ENCODE measurements around the gene APOBR. TPM values are rescaled to one million over a fixed set of nuclear protein-coding genes. Genes with fewer than 3 reads are reported as not detected.
"Not testable (repeated sequence)": the region's sequence is repeated elsewhere in the genome, so short reads cannot be mapped to it uniquely, and the experiment has no call there.

APOBR gene
- total RNA-seq, 1 experiment from 2014 or later, result 0.10 TPM

- in situ Hi-C loops (cut with HindIII; ENCODE audit: low sequenced_read_pairs), result no loop called here
- DNase-seq (ENCODE audit: low spot score), result no peak
Measured at GRCh38 chr16:28497861-28498599, 3.6 kb downstream of the APOBR start.

- in situ Hi-C loops (cut with HindIII; ENCODE audit: low sequenced_read_pairs), result no loop called here
- DNase-seq (ENCODE audit: low spot score), result no peak
Measured at GRCh38 chr16:28498666-28499381, 4.4 kb downstream of the APOBR start.

- no peak for DNase-seq (ENCODE audit: low spot score)
- in situ Hi-C loops (cut with HindIII; ENCODE audit: low sequenced_read_pairs), result no loop called here
Measured at GRCh38 chr16:28499854-28500253, 5.4 kb downstream of the APOBR start.

GRCh38 chr16:28500476-28501180 lies 6.2 kb downstream of the APOBR start:
- DNase-seq (ENCODE audit: low spot score); in situ Hi-C loops (cut with HindIII; ENCODE audit: low sequenced_read_pairs): not testable (repeated sequence)

- in situ Hi-C loops (cut with HindIII; ENCODE audit: low sequenced_read_pairs), result no loop called here
- no peak for DNase-seq (ENCODE audit: low spot score)
Measured at GRCh38 chr16:28501258-28502232, 7.1 kb downstream of the APOBR start.

GRCh38 chr16:28502290-28502689 lies 7.8 kb downstream of the APOBR start:
- no peak for DNase-seq (ENCODE audit: low spot score)
- in situ Hi-C loops (cut with HindIII; ENCODE audit: low sequenced_read_pairs), result no loop called here

GRCh38 chr16:28503470-28504259 lies 9.2 kb downstream of the APOBR start:
- DNase-seq (ENCODE audit: low spot score), result no peak
- in situ Hi-C loops (cut with HindIII; ENCODE audit: low sequenced_read_pairs), result no loop called here

- no peak for DNase-seq (ENCODE audit: low spot score)
- in situ Hi-C loops (cut with HindIII; ENCODE audit: low sequenced_read_pairs), result no loop called here
Measured at GRCh38 chr16:28504707-28505404, 10.4 kb downstream of the APOBR start.

- in situ Hi-C loops (cut with HindIII; ENCODE audit: low sequenced_read_pairs), result no loop called here
- no peak for DNase-seq (ENCODE audit: low spot score)
Measured at GRCh38 chr16:28505489-28506137, 11.2 kb downstream of the APOBR start.

- in situ Hi-C loops (cut with HindIII; ENCODE audit: low sequenced_read_pairs), result no loop called here
- no peak for DNase-seq (ENCODE audit: low spot score)
Measured at GRCh38 chr16:28511031-28511430, 16.6 kb downstream of the APOBR start.

GRCh38 chr16:28511801-28512789 lies 17.7 kb downstream of the APOBR start:
- no peak for DNase-seq (ENCODE audit: low spot score)
- in situ Hi-C loops (cut with HindIII; ENCODE audit: low sequenced_read_pairs), result no loop called here

GRCh38 chr16:28513484-28514181 lies 19.2 kb downstream of the APOBR start:
- in situ Hi-C loops (cut with HindIII; ENCODE audit: low sequenced_read_pairs), result no loop called here
- DNase-seq (ENCODE audit: low spot score), result no peak

- DNase-seq (ENCODE audit: low spot score), result no peak
- in situ Hi-C loops (cut with HindIII; ENCODE audit: low sequenced_read_pairs), result no loop called here
Measured at GRCh38 chr16:28514246-28514645, 19.8 kb downstream of the APOBR start.

- in situ Hi-C loops (cut with HindIII; ENCODE audit: low sequenced_read_pairs), result no loop called here
- DNase-seq (ENCODE audit: low spot score), result no peak
Measured at GRCh38 chr16:28520672-28521071, 26.2 kb downstream of the APOBR start.

GRCh38 chr16:28521436-28521835 lies 27.0 kb downstream of the APOBR start:
- in situ Hi-C loops (cut with HindIII; ENCODE audit: low sequenced_read_pairs), result no loop called here
- DNase-seq (ENCODE audit: low spot score), result no peak

- DNase-seq (ENCODE audit: low spot score), result no peak
- in situ Hi-C loops (cut with HindIII; ENCODE audit: low sequenced_read_pairs), result no loop called here
Measured at GRCh38 chr16:28522792-28523191, 28.3 kb downstream of the APOBR start.
